Measurements from ENCODE around the gene C6orf62.
"Not testable (repeated sequence)": the region's sequence is repeated elsewhere in the genome, so short reads cannot be mapped to it uniquely, and the experiment has no call there.

The C6orf62 gene

DNA sequence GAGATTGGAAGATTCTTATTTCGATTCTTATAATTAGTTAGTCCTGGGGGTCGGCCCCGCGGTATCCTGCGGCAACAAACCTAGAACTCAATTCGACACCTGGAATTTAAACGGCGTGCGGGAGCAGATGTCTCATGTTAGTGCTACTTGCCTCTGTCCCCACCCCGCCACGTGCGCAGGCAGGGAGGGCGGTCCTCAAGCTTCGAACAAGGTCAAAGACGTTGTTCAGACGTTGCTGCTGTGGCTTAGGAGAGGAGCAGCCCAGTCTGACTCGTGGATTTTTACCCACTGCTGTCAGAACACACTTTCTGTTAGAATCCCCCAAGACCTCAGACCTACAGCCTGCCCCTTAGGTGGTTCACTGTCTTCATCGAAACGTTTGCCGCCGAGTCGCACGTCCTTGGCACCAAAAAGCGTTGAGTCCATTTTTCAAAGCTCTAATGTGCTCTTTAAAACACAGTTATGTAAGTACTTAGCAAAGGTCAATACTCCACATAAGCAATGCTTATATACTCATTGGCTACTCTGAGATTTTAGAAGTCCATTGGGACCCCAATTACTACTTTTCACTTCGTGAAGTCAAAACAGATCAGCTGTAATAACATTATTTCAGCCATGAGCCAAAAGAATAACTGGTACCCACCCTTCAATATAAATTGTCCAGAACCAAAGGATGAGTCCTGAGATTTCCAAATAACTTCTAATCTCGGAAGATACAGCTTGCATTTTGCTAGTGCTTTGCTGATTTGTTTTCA lies 2.7 kb upstream of the C6orf62 start:
- DNase-seq (ENCODE audit: insufficient read length, low spot score) (peak; percentile 27), FAIRE-seq (no peak)
- TF ChIP-seq, protein P1, sequence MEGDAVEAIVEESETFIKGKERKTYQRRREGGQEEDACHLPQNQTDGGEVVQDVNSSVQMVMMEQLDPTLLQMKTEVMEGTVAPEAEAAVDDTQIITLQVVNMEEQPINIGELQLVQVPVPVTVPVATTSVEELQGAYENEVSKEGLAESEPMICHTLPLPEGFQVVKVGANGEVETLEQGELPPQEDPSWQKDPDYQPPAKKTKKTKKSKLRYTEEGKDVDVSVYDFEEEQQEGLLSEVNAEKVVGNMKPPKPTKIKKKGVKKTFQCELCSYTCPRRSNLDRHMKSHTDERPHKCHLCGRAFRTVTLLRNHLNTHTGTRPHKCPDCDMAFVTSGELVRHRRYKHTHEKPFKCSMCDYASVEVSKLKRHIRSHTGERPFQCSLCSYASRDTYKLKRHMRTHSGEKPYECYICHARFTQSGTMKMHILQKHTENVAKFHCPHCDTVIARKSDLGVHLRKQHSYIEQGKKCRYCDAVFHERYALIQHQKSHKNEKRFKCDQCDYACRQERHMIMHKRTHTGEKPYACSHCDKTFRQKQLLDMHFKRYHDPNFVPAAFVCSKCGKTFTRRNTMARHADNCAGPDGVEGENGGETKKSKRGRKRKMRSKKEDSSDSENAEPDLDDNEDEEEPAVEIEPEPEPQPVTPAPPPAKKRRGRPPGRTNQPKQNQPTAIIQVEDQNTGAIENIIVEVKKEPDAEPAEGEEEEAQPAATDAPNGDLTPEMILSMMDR (IDR thresholded peaks at IDR 0.05; ENCODE audit: insufficient read depth, missing control alignments), result no peak

DNA sequence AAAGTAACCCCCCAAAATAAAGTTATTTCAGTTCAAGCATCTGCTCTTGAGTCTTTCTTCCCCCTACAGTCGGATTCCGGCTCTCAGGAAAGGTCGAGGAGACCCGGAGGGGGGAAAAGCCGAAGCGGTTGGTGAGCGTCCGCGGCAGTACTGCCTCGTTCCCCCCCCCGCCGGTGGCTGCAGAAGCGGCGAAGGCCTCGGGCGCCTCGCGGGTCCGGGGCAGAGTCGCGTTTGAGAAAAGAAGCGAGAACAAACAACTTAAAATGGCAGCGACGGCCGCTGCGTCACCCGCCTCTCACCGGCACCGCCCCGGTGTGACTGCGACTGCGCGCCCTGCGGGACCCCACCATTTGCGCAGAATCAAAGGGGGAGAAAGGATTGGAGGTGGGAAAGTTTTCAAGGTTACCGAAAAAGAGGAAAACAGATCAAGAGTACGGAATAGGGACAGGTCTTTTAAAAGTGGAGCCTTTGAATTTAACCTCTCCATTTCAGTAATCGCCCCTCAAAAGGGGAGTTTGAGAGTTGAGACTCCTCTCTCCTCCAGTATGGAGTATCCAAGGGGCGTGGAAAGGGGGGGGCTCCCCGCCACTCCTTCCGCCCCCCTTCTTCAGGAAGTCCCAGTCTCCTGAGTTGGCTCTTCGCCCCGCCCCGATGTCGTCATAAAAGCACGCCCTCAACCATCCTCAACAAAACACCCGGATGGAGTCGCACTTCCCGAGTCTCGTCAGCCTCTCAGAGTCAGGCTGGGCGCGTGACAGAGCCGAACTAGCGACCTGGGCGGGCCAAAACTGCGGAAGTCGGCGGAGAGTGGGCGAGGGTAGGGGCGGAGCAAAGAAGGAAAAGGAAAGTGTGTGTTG lies 1.9 kb upstream of the C6orf62 start:
- DNase-seq (ENCODE audit: insufficient read length, low spot score) (peak; percentile 68), FAIRE-seq (no peak)
- TF ChIP-seq, protein P1 (IDR thresholded peaks at IDR 0.05; ENCODE audit: insufficient read depth, missing control alignments), result no peak

DNA sequence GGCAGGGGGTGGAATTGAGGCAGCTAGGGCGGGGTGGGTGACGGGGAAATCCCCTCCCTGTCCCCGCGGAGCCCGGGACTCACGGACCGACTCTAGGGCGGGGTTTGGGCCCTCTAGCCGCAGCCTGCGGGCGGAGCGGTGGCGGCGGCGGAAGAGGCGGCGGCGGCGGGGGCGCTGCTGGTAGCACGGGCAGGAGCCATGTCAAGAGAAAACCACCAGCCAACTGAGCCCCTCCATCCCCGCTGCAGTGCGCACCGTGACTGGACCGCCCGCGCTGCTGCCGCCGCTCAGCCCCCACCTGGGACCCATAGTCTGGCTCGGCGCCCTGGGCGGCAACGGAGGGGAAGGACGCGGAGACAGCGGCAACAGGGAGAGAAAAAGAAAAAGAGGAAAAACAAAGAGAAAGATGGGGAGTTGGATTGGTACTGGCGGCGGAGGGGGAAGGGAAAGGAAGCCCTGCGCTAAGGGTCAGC lies 1.2 kb upstream of the C6orf62 start:
- DNase-seq (ENCODE audit: insufficient read length, low spot score) (no peak), FAIRE-seq (no peak)
- TF ChIP-seq, protein P1 (IDR thresholded peaks at IDR 0.05; ENCODE audit: insufficient read depth, missing control alignments), result no peak

DNA sequence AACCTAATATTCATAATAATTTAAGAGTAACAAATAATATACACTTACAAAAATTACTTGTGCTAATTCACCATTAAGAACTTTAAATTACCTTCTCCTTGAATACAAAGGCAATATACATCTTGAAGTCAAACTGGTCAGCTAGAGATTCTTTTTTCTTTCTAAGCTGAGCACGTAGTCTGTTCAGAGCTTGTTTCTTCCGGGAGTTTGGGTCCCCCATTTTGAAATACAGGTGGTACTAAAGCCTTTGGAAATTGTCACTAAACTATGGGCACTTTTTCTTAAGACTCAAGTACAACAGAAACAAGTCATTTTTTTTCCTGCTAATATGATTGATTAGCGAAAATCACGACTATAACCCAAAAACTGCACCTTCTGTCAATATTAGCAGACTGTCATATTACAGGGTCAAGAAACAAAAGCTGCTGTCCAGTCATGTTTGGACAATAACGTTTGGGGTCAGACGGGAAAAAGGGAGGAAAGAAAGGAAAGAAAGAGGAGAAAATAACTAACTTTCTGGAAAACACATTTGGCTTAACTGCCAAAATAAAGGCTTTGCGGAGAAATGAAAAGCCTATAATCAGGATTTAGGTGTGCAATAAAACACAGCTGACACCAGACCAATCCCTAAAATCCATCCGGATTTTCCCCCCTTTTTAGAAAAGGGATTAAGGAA lies 367 bp downstream of the C6orf62 start:
- TF ChIP-seq, protein P1 (IDR thresholded peaks at IDR 0.05; ENCODE audit: insufficient read depth, missing control alignments), result no peak
- DNase-seq (ENCODE audit: insufficient read length, low spot score) (no peak), FAIRE-seq (no peak)

DNA sequence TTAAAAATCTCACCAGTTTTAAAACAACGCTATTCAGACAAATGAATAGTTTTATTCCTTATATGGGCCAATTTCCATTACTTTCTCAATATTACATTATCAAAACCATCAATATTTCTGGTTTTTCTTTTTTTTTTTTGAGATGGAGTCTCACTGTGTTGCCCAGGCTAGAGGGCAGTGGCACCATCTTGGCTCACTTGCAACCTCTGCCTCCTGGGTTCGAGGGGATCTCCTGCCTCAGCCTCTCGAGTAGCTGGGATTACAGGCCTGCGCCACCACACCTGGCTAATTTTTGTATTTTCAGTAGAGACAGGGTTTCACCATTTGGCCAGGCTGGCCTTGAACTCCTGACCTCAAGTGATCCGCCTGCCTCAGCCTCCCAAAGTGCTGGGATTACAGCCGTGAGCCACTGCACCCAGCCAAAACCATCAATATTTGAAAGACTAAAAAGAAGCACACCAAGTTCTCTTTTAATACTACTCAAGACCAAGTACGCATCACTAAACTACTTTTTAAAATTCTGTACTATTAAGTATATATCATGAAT lies 2.3 kb downstream of the C6orf62 start:
- DNase-seq (ENCODE audit: insufficient read length, low spot score); FAIRE-seq: not testable (repeated sequence)

DNA sequence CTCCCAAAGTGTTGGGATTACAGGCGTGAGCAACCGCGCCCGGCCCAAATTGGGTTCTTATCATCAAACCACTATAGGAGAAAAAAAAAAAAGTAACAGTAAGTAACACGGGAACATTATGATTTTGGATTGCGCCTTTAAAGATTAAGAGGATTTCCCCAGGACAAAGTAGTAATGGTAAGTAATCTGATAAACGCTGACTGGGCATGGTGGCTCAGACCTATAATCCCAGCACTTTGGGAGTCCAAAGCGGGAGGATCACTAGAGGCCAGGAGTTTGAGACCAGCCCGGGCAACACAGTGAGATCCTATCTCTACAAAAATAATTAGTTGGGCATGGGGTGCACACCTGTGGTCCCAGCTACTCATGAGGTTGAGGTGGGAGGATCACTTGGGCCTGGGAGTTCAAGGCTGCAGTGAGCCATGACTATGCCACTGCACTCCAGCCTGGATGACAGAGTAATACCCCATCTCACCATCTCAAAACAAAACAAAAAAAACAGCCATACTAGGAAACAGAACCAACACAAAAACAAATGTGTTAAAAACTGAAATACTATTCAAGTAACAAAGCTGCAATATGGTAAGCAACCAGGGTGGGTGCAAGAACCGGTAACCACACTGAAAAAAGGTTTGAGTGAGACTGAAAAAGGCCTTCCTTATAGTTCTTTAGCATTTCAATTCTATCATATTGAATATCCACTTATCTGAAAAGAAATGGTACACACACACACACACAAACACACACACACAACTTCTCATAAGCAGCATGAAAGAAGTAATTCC lies 8.2 kb downstream of the C6orf62 start:
- TF ChIP-seq, protein P1 (IDR thresholded peaks at IDR 0.05; ENCODE audit: insufficient read depth, missing control alignments), result no peak
- DNase-seq (ENCODE audit: insufficient read length, low spot score) (no peak), FAIRE-seq (no peak)
